K562 (cell line): ENCODE measurements around the gene TSPAN16. TPM values are rescaled to one million over a fixed set of nuclear protein-coding genes. Genes with fewer than 3 reads are reported as not detected.

Experiments
- CCAR2 ChIP-seq: fragments of 200-400 bp; formaldehyde crosslinking; IDR thresholded peaks from 2 replicates; pipeline ENCODE4 v1.6.1; 2017; ENCODE audit warnings: mild to moderate bottlenecking, low read depth, low read length
- SREBF2 ChIP-seq: sonication (generic); formaldehyde crosslinking; IDR thresholded peaks from 2 replicates; pipeline ENCODE4 v1.4.0; 2020; ENCODE audit warnings: mild to moderate bottlenecking, missing genetic modification reagents
- ZBTB49 ChIP-seq: sonication (generic); formaldehyde crosslinking; IDR thresholded peaks from 2 replicates; pipeline ENCODE4 v1.8.0; 2022; ENCODE audit warnings: missing genetic modification reagents, mild to moderate bottlenecking, borderline replicate concordance
- ZBTB7A ChIP-seq: IDR thresholded peaks from 2 replicates; pipeline ENCODE4 v1.6.1; 2011; ENCODE audit warnings: low read depth, mild to moderate bottlenecking, low read length, moderate library complexity, borderline replicate concordance; ENCODE audit not compliant: control insufficient read depth
- ZNF699 ChIP-seq: fragments of 250-450 bp; sonication (Bioruptor Pico); IDR thresholded peaks from 2 replicates; pipeline ENCODE4 v1.8.0; 2021; ENCODE audit warnings: mild to moderate bottlenecking, moderate library complexity; ENCODE audit not compliant: insufficient replicate concordance
- polyA plus RNA-seq, 8 experiments: library from polyadenylated mRNA; depleted of rRNA in 4 of 8; stranded (reverse) in 5 of 8; unstranded in 3 of 8; fragments of >200 nt; fragmentation: Nextera tagmentation in 2 of 8; fragmentation: Illumina TruSeq in 1 of 8; extraction: Ambion mirVana in 2 of 8; extraction: Trizol in 1 of 8; gene quantifications; 2 replicates each; pipeline versions ENCODE4 v1.2.1 to v1.2.3, GENCODE V29; 2011 to 2014; ENCODE audit warnings: inconsistent platforms in 1 of 8, missing spikeins in 1 of 8
- total RNA-seq, 7 experiments: library from RNA; depleted of rRNA in 6 of 7; stranded (reverse); fragments of >200 nt in 6 of 7; fragmentation: Illumina TruSeq in 2 of 7; extraction: Trizol in 2 of 7; gene quantifications; 2 replicates each; pipeline versions ENCODE4 v1.2.1 to v1.2.3, GENCODE V29; 2011 to 2021; ENCODE audit warnings: low replicate concordance in 1 of 7
- TF ChIP-seq, protein P1 (sequence below), 2 experiments: fragments of 450-650 bp; IDR thresholded peaks; 2 replicates each; pipeline ENCODE4 v1.6.1; 2016; ENCODE audit warnings: mild to moderate bottlenecking in 2 of 2, borderline replicate concordance in 1 of 2, low read depth in 1 of 2, moderate library complexity in 1 of 2

The TSPAN16 gene
- total and polyA plus RNA-seq, 9 of the 15 experiments (the other 6 are each of a cell fraction or from before 2014, with no cell fraction given), result not detected

- TF ChIP-seq, protein P1, sequence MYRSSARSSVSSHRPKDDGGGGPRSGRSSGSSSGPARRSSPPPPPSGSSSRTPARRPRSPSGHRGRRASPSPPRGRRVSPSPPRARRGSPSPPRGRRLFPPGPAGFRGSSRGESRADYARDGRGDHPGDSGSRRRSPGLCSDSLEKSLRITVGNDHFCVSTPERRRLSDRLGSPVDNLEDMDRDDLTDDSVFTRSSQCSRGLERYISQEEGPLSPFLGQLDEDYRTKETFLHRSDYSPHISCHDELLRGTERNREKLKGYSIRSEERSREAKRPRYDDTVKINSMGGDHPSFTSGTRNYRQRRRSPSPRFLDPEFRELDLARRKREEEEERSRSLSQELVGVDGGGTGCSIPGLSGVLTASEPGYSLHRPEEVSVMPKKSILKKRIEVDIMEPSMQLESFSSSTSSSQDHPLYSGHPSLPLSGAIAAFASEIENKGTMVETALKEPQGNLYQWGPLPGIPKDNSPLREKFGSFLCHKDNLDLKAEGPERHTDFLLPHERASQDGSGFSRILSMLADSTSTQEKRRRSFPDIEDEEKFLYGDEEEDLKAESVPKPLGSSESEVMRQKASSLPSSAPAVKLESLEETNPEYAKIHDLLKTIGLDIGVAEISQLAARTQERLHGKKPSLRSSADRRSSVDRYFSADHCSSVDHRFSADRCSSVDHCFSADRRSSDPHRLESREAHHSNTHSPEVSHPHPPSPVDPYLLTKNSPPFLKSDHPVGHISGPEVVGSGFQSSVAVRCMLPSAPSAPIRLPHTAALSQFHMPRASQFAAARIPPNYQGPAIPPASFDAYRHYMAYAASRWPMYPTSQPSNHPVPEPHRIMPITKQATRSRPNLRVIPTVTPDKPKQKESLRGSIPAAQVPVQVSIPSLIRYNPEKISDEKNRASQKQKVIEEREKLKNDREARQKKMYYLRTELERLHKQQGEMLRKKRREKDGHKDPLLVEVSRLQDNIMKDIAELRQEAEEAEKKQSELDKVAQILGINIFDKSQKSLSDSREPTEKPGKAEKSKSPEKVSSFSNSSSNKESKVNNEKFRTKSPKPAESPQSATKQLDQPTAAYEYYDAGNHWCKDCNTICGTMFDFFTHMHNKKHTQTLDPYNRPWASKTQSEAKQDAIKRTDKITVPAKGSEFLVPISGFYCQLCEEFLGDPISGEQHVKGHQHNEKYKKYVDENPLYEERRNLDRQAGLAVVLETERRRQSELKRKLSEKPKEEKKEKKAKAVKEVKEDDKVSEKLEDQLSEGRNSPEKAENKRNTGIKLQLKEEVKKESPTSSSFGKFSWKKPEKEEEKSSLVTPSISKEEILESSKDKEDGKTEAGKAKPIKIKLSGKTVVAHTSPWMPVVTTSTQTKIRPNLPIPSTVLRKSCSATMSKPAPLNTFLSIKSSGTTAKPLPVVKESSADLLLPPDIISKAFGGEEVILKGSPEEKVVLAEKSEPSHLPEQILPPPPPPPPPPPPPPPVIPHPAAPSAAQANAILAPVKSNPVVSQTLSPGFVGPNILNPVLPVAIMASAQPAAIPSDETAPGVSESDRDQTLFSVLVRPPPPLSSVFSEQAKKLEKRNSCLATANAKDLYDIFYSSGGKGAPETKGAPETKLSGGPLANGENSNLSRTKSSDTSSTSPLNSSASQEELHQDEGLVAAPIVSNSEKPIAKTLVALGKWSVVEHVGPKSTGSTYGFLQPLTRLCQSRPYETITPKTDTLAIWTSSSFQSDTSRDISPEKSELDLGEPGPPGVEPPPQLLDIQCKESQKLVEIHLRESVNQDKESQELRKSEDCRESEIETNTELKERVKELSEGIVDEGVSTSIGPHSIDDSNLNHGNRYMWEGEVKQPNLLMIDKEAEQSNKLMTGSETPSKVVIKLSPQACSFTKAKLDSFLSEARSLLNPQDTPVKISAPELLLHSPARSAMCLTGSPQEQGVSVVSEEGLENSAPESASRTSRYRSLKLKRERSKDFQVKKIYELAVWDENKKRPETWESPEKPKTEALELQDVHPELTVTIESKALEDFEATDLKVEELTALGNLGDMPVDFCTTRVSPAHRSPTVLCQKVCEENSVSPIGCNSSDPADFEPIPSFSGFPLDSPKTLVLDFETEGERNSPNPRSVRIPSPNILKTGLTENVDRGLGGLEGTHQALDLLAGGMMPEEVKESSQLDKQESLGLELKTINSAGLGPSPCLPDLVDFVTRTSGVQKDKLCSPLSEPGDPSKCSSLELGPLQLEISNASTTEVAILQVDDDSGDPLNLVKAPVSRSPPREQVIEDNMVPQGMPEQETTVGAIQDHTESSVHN (IDR thresholded peaks at IDR 0.05; ENCODE audit: borderline replicate concordance in 1 of 2, low read depth in 1 of 2), result no peak
- TF ChIP-seq CCAR2 (no peak), SREBF2 (CRISPR knock-in tag) (no peak), ZNF699 (CRISPR knock-in tag) (no peak), ZBTB49 (CRISPR knock-in tag) (no peak), ZBTB7A (no peak)
Measured at GRCh38 chr19:11268783-11269267, 27.1 kb upstream of the TSPAN16 start (continued).
